ENCODE data around the gene CHN1.

CHN1 gene

GRCh38 chr2:174979996-174980395 lies 25.2 kb downstream of the CHN1 start:
- H3K36me3 ChIP-seq (ENCODE audit: control insufficient read depth in 5 of 5, insufficient read depth in 5 of 5, low read length in 5 of 5): no peaks in the 10 kb centered on the region
- no peaks in the 10 kb centered on the region for H3K9me3 ChIP-seq (ENCODE audit: control insufficient read depth in 5 of 5, low read length in 5 of 5)
- peak overlapping the region in 1 of 5 donors; percentile 35 for H3K9ac ChIP-seq (ENCODE audit: low read length in 5 of 5)
- peaks cover 0 to 5% (median 0%) of the 10 kb centered on the region in 5 donors for H3K4me1 ChIP-seq (ENCODE audit: control insufficient read depth in 5 of 5, insufficient read depth in 5 of 5, low read length in 5 of 5)
- no peak overlapping the region for H3K27ac ChIP-seq (ENCODE audit: low read depth, low read length)
- no peaks in the 10 kb centered on the region for H3K27me3 ChIP-seq (ENCODE audit: control insufficient read depth in 5 of 5, insufficient read depth in 4 of 5, low read length in 5 of 5)
- H3K4me3 ChIP-seq (ENCODE audit: low read depth in 1 of 5, low read length in 5 of 5): no peak overlapping the region

GRCh38 chr2:174977364-174977763 lies 27.8 kb downstream of the CHN1 start:
- H3K4me1 ChIP-seq (ENCODE audit: control insufficient read depth in 5 of 5, insufficient read depth in 5 of 5, low read length in 5 of 5): peaks cover 0 to 5% (median 0%) of the 10 kb centered on the region in 5 donors
- H3K27me3 ChIP-seq (ENCODE audit: control insufficient read depth in 5 of 5, insufficient read depth in 4 of 5, low read length in 5 of 5): no peaks in the 10 kb centered on the region
- no peak overlapping the region for H3K4me3 ChIP-seq (ENCODE audit: low read depth in 1 of 5, low read length in 5 of 5)
- no peaks in the 10 kb centered on the region for H3K36me3 ChIP-seq (ENCODE audit: control insufficient read depth in 5 of 5, insufficient read depth in 5 of 5, low read length in 5 of 5)
- H3K27ac ChIP-seq (ENCODE audit: low read depth, low read length): no peak overlapping the region
- no peak overlapping the region for H3K9ac ChIP-seq (ENCODE audit: low read length in 5 of 5)
- no peaks in the 10 kb centered on the region for H3K9me3 ChIP-seq (ENCODE audit: control insufficient read depth in 5 of 5, low read length in 5 of 5)

GRCh38 chr2:174974131-174974530 lies 31.1 kb downstream of the CHN1 start:
- no peaks in the 10 kb centered on the region for H3K36me3 ChIP-seq (ENCODE audit: control insufficient read depth in 5 of 5, insufficient read depth in 5 of 5, low read length in 5 of 5)
- H3K4me3 ChIP-seq (ENCODE audit: low read depth in 1 of 5, low read length in 5 of 5): no peak overlapping the region
- no peak overlapping the region for H3K9ac ChIP-seq (ENCODE audit: low read length in 5 of 5)
- H3K4me1 ChIP-seq (ENCODE audit: control insufficient read depth in 5 of 5, insufficient read depth in 5 of 5, low read length in 5 of 5): peaks cover 0 to 6% (median 0%) of the 10 kb centered on the region in 5 donors
- no peak overlapping the region for H3K27ac ChIP-seq (ENCODE audit: low read depth, low read length)
- no peaks in the 10 kb centered on the region for H3K27me3 ChIP-seq (ENCODE audit: control insufficient read depth in 5 of 5, insufficient read depth in 4 of 5, low read length in 5 of 5)
- no peaks in the 10 kb centered on the region for H3K9me3 ChIP-seq (ENCODE audit: control insufficient read depth in 5 of 5, low read length in 5 of 5)

GRCh38 chr2:174972924-174973323 lies 32.3 kb downstream of the CHN1 start:
- Histone ChIP-seq H3K36me3 (ENCODE audit: control insufficient read depth in 5 of 5, insufficient read depth in 5 of 5, low read length in 5 of 5) (no peaks in the 10 kb centered on the region), H3K9ac (ENCODE audit: low read length in 5 of 5) (no peak overlapping the region), H3K9me3 (ENCODE audit: control insufficient read depth in 5 of 5, low read length in 5 of 5) (no peaks in the 10 kb centered on the region), H3K27me3 (ENCODE audit: control insufficient read depth in 5 of 5, insufficient read depth in 4 of 5, low read length in 5 of 5) (no peaks in the 10 kb centered on the region), H3K4me3 (ENCODE audit: low read depth in 1 of 5, low read length in 5 of 5) (no peak overlapping the region), H3K27ac (ENCODE audit: low read depth, low read length) (no peak overlapping the region), H3K4me1 (ENCODE audit: control insufficient read depth in 5 of 5, insufficient read depth in 5 of 5, low read length in 5 of 5) (peaks cover 2 to 12% (median 8%) of the 10 kb centered on the region in 5 donors)

- H3K4me1 ChIP-seq (ENCODE audit: control insufficient read depth in 5 of 5, insufficient read depth in 5 of 5, low read length in 5 of 5): peaks cover 2 to 20% (median 14%) of the 10 kb centered on the region in 5 donors
- no peak overlapping the region for H3K9ac ChIP-seq (ENCODE audit: low read length in 5 of 5)
- H3K36me3 ChIP-seq (ENCODE audit: control insufficient read depth in 5 of 5, insufficient read depth in 5 of 5, low read length in 5 of 5): no peaks in the 10 kb centered on the region
- H3K4me3 ChIP-seq (ENCODE audit: low read depth in 1 of 5, low read length in 5 of 5): no peak overlapping the region
- H3K9me3 ChIP-seq (ENCODE audit: control insufficient read depth in 5 of 5, low read length in 5 of 5): no peaks in the 10 kb centered on the region
- no peaks in the 10 kb centered on the region for H3K27me3 ChIP-seq (ENCODE audit: control insufficient read depth in 5 of 5, insufficient read depth in 4 of 5, low read length in 5 of 5)
- H3K27ac ChIP-seq (ENCODE audit: low read depth, low read length): no peak overlapping the region
Measured at GRCh38 chr2:174971868-174972781, 33.1 kb downstream of the CHN1 start.

- H3K9ac ChIP-seq (ENCODE audit: low read length in 5 of 5): no peak overlapping the region
- H3K4me1 ChIP-seq (ENCODE audit: control insufficient read depth in 5 of 5, insufficient read depth in 5 of 5, low read length in 5 of 5): peaks cover 2 to 31% (median 21%) of the 10 kb centered on the region in 5 donors
Measured at GRCh38 chr2:174970092-174970491, 35.1 kb downstream of the CHN1 start.

GRCh38 chr2:174969091-174969734 lies 36.0 kb downstream of the CHN1 start:
- Histone ChIP-seq H3K9me3 (ENCODE audit: control insufficient read depth in 5 of 5, low read length in 5 of 5) (no peaks in the 10 kb centered on the region), H3K4me3 (ENCODE audit: low read depth in 1 of 5, low read length in 5 of 5) (no peak overlapping the region), H3K4me1 (ENCODE audit: control insufficient read depth in 5 of 5, insufficient read depth in 5 of 5, low read length in 5 of 5) (peaks cover 2 to 31% (median 21%) of the 10 kb centered on the region in 5 donors), H3K27me3 (ENCODE audit: control insufficient read depth in 5 of 5, insufficient read depth in 4 of 5, low read length in 5 of 5) (no peaks in the 10 kb centered on the region), H3K36me3 (ENCODE audit: control insufficient read depth in 5 of 5, insufficient read depth in 5 of 5, low read length in 5 of 5) (no peaks in the 10 kb centered on the region), H3K9ac (ENCODE audit: low read length in 5 of 5) (no peak overlapping the region), H3K27ac (ENCODE audit: low read depth, low read length) (no peak overlapping the region)

More at GRCh38 chr2:174970092-174970491, 35.1 kb downstream of the CHN1 start:
- H3K36me3 ChIP-seq (ENCODE audit: control insufficient read depth in 5 of 5, insufficient read depth in 5 of 5, low read length in 5 of 5): no peaks in the 10 kb centered on the region
- no peak overlapping the region for H3K27ac ChIP-seq (ENCODE audit: low read depth, low read length)
- no peaks in the 10 kb centered on the region for H3K9me3 ChIP-seq (ENCODE audit: control insufficient read depth in 5 of 5, low read length in 5 of 5)
- H3K27me3 ChIP-seq (ENCODE audit: control insufficient read depth in 5 of 5, insufficient read depth in 4 of 5, low read length in 5 of 5): no peaks in the 10 kb centered on the region
- H3K4me3 ChIP-seq (ENCODE audit: low read depth in 1 of 5, low read length in 5 of 5): no peak overlapping the region

GRCh38 chr2:174967691-174968260 lies 37.4 kb downstream of the CHN1 start:
- no peaks in the 10 kb centered on the region for H3K9me3 ChIP-seq (ENCODE audit: control insufficient read depth in 5 of 5, low read length in 5 of 5)
- H3K4me1 ChIP-seq (ENCODE audit: control insufficient read depth in 5 of 5, insufficient read depth in 5 of 5, low read length in 5 of 5): peaks cover 2 to 31% (median 21%) of the 10 kb centered on the region in 5 donors
- H3K4me3 ChIP-seq (ENCODE audit: low read depth in 1 of 5, low read length in 5 of 5): no peak overlapping the region
- no peak overlapping the region for H3K9ac ChIP-seq (ENCODE audit: low read length in 5 of 5)
- no peaks in the 10 kb centered on the region for H3K27me3 ChIP-seq (ENCODE audit: control insufficient read depth in 5 of 5, insufficient read depth in 4 of 5, low read length in 5 of 5)
- no peak overlapping the region for H3K27ac ChIP-seq (ENCODE audit: low read depth, low read length)
- H3K36me3 ChIP-seq (ENCODE audit: control insufficient read depth in 5 of 5, insufficient read depth in 5 of 5, low read length in 5 of 5): no peaks in the 10 kb centered on the region

GRCh38 chr2:174967086-174967485 lies 38.1 kb downstream of the CHN1 start:
- Histone ChIP-seq H3K4me1 (ENCODE audit: control insufficient read depth in 5 of 5, insufficient read depth in 5 of 5, low read length in 5 of 5) (peaks cover 2 to 31% (median 21%) of the 10 kb centered on the region in 5 donors), H3K27me3 (ENCODE audit: control insufficient read depth in 5 of 5, insufficient read depth in 4 of 5, low read length in 5 of 5) (no peaks in the 10 kb centered on the region), H3K36me3 (ENCODE audit: control insufficient read depth in 5 of 5, insufficient read depth in 5 of 5, low read length in 5 of 5) (no peaks in the 10 kb centered on the region), H3K9ac (ENCODE audit: low read length in 5 of 5) (no peak overlapping the region), H3K27ac (ENCODE audit: low read depth, low read length) (peak overlapping the region; percentile 43), H3K4me3 (ENCODE audit: low read depth in 1 of 5, low read length in 5 of 5) (no peak overlapping the region), H3K9me3 (ENCODE audit: control insufficient read depth in 5 of 5, low read length in 5 of 5) (no peaks in the 10 kb centered on the region)
